Measurements from ENCODE around the gene ABLIM1. TPM values are rescaled to one million over a fixed set of nuclear protein-coding genes. Genes with fewer than 3 reads are reported as not detected.

ABLIM1 gene
- total and polyA plus RNA-seq, 8 donors = 13.3 to 44.5 (median 33.3) TPM

DNA sequence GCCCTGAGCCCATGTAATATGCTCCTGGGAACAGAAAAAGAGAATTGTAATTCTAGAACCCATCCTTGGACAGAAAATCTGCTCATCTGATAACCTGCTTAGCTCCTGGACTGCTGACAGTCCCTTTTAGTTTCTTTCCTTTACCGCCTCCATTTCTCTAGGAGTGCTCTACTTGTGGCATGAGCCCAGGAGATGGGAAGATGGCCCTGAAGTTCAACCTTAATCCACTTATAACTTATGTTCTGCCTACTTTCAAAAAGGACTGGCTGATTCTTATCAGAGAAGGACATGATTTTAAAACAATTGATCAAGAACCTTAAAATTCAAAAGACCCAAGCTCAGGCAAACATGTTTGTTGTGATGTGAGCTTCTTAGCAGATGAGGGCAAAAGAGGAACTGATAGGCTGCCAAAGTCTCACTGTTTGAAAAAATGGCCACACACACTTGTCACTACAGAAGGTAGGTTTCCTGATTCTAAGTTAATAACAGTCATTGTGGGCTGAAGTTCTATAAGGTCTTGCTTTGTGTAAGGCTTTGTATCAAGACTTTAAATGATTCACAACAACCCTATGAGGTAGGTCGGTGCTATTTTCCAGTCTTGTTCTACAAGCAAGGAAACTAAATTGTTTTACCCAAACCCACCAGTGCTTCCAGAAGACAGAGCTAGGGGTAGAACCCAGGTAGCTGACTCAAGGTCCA lies 159.5 kb downstream of the ABLIM1 start:
- H3K27ac ChIP-seq = no peak overlapping the region
- DNase-seq (no peak), ATAC-seq (no peak), FAIRE-seq (no peak)
- intact Hi-C loops (cut with DNase I) = no loop called here
- H3K9me3 ChIP-seq = no peaks in the 10 kb centered on the region
- TF ChIP-seq, protein P1, sequence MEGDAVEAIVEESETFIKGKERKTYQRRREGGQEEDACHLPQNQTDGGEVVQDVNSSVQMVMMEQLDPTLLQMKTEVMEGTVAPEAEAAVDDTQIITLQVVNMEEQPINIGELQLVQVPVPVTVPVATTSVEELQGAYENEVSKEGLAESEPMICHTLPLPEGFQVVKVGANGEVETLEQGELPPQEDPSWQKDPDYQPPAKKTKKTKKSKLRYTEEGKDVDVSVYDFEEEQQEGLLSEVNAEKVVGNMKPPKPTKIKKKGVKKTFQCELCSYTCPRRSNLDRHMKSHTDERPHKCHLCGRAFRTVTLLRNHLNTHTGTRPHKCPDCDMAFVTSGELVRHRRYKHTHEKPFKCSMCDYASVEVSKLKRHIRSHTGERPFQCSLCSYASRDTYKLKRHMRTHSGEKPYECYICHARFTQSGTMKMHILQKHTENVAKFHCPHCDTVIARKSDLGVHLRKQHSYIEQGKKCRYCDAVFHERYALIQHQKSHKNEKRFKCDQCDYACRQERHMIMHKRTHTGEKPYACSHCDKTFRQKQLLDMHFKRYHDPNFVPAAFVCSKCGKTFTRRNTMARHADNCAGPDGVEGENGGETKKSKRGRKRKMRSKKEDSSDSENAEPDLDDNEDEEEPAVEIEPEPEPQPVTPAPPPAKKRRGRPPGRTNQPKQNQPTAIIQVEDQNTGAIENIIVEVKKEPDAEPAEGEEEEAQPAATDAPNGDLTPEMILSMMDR (IDR thresholded peaks at IDR 0.05) = no peak
- no peaks in the 10 kb centered on the region for H3K27me3 ChIP-seq
- no peaks in the 10 kb centered on the region for H3K36me3 ChIP-seq
- no peak overlapping the region for H3K4me3 ChIP-seq
- H3K4me1 ChIP-seq = no peaks in the 10 kb centered on the region
- 95 to 99% methylated on average over 2 of the region's 2 CpGs for WGBS, 2 donors

DNA sequence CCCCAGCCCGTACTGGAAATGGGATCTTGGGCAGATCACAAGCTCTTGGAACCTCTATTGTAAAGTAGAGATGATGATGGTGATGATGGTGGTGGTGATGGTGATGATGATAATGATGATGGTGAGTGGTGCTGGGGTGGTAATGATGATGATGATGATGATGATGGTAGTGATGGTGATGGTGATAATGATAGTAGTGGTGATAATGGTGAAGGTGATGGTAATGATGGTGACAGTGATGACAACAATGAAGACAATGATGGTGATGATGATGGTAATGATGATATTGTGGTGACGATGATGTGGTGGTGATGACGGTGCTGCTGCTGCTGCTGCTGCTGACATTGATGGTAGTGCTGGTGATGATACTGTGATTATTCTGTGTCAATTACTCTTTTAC lies 162.8 kb downstream of the ABLIM1 start:
- intact Hi-C loops (cut with DNase I) = no loop called here
- no peak for DNase-seq
- H3K4me3 ChIP-seq = no peak overlapping the region
- H3K36me3 ChIP-seq = no peaks in the 10 kb centered on the region
- H3K27me3 ChIP-seq = no peaks in the 10 kb centered on the region
- H3K27ac ChIP-seq = no peak overlapping the region
- H3K4me1 ChIP-seq = no peaks in the 10 kb centered on the region
- no peaks in the 10 kb centered on the region for H3K9me3 ChIP-seq
- FAIRE-seq = no peak
- TF ChIP-seq, protein P1 (IDR thresholded peaks at IDR 0.05) = no peak
- WGBS, 2 donors = 94 to 96% methylated on average over 3 of the region's 3 CpGs
- no peak for ATAC-seq

DNA sequence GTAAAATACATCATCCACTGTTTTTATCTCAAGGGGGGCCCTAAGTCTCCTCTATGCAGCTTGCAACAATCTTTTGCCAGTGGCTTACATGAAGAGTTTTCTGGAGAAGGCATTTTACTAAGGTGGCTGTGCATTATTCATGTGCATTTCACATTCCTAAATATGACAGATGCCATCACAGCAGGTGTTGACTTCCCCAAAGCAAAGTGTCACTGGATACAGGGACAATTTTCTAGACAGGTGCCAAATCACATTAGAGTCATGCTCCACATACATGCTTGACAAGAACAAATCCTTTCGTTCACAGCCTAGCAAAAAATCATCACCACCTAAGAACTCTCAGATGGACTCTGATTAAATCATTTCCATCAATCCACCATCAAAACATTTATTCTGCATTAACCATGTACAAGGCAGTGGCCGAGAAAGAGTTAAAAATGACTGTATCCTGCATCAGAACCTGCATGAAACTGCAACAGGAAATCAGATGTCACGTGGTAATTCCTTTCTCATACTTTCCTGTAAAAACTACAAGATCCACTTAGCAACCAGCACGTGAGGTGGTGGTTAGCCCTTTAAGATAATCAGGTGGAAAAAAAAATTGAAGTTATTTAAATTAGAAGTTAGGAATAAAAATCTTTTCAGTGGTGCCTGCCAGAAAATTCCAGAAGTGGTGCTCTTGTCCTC lies 165.6 kb downstream of the ABLIM1 start:
- 47 to 58% methylated on average over 4 of the region's 4 CpGs for WGBS, 2 donors
- intact Hi-C loops (cut with DNase I) = no loop called here
- no peak for FAIRE-seq

DNA sequence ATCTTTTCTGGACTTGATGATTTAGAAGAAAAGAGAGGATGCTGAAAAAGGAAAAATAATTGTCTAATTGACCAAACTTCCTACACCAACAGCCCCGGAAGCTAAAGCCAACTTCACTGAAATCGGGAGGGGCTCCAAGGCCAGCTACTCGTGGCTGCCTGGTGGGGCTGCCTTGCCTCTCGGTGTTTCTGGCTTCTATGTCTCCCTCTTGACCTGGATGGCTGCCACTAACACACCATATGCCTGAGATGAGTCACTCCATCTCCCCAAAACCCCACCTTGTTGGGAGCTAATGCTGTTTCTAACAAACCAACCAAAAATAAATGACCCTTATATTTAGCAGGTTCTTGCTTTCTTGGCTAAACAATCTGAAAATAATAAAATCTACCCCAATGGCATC lies 166.1 kb downstream of the ABLIM1 start:
- Histone ChIP-seq H3K36me3 (no peaks in the 10 kb centered on the region), H3K9me3 (no peaks in the 10 kb centered on the region), H3K4me1 (no peaks in the 10 kb centered on the region), H3K27ac (no peak overlapping the region), H3K4me3 (no peak overlapping the region), H3K27me3 (no peaks in the 10 kb centered on the region)
- no peak for FAIRE-seq
- 71% methylated on average over 4 of the region's 4 CpGs for WGBS, 2 donors
- ATAC-seq = peak in 1 of 4 donors; percentile 48
- no peak for DNase-seq
- TF ChIP-seq, protein P1 (IDR thresholded peaks at IDR 0.05) = no peak
- intact Hi-C loops (cut with DNase I) = no loop called here

More for the DNA sequence above, 165.6 kb downstream of the ABLIM1 start:
- TF ChIP-seq, protein P1 (IDR thresholded peaks at IDR 0.05) = no peak
- H3K9me3 ChIP-seq = no peaks in the 10 kb centered on the region
- H3K36me3 ChIP-seq = no peaks in the 10 kb centered on the region
- no peaks in the 10 kb centered on the region for H3K4me1 ChIP-seq
- no peaks in the 10 kb centered on the region for H3K27me3 ChIP-seq
- no peak overlapping the region for H3K27ac ChIP-seq
- DNase-seq (no peak), ATAC-seq (no peak)
- H3K4me3 ChIP-seq = no peak overlapping the region

DNA sequence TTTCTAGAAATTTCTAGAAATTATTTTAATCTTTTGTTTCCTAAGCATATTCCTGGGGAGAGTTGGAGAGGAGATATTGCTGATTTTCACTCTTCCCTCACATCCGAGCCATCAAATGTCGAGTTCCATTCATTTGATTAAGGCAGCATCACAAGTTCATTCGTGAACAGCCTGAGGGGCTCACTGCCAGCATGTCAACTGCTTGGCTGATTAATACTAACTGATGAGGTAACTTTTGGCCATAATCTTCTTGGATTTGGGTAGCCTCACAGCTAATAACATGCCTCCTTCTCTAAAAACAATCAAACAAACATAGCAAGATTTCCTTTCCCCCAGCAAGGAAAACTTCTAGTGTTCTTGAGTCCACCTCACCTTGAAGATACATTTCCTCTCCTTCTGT lies 166.7 kb downstream of the ABLIM1 start:
- H3K9me3 ChIP-seq = no peaks in the 10 kb centered on the region
- 78 to 80% methylated on average over 3 of the region's 3 CpGs for WGBS, 2 donors
- H3K27ac ChIP-seq = no peak overlapping the region
- H3K36me3 ChIP-seq = no peaks in the 10 kb centered on the region
- H3K4me3 ChIP-seq = no peak overlapping the region
- TF ChIP-seq, protein P1 (IDR thresholded peaks at IDR 0.05) = no peak
- FAIRE-seq (no peak), ATAC-seq (no peak), DNase-seq (no peak)
- no peaks in the 10 kb centered on the region for H3K4me1 ChIP-seq
- intact Hi-C loops (cut with DNase I) = no loop called here
- H3K27me3 ChIP-seq = no peaks in the 10 kb centered on the region

Data from pancreas (tissue), 10 donors.